Fibroblast of lung (primary cell): Measurements from ENCODE around the gene XYLT1. TPM values are rescaled to one million over a fixed set of nuclear protein-coding genes. Genes with fewer than 3 reads are reported as not detected.

Experiments used
- DNase-seq, 2 donors: peaks; one replicate each; pipeline versions ENCODE4 v3.0.0 to v3.0.0-alpha.2; 2010; ENCODE audit warnings: low read depth in 2 of 2
- H2AFZ ChIP-seq: 2 replicates; pipeline ENCODE4 v1.5.1; 2012; ENCODE audit warnings: low read length, control low read depth, inconsistent platforms
- H3K27ac ChIP-seq: 2 replicates; pipeline ENCODE4 v1.5.1; 2011; ENCODE audit warnings: low read length, control low read depth; ENCODE audit not compliant: insufficient read depth
- H3K27me3 ChIP-seq: 2 replicates; pipeline ENCODE4 v1.5.1; 2011; ENCODE audit warnings: mild to moderate bottlenecking, low read length; ENCODE audit not compliant: control insufficient read depth, insufficient read depth
- H3K36me3 ChIP-seq: 2 replicates; pipeline ENCODE4 v1.5.1; 2011; ENCODE audit warnings: low read length; ENCODE audit not compliant: control insufficient read depth, insufficient read depth
- H3K4me1 ChIP-seq: 2 replicates; pipeline ENCODE4 v1.5.1; 2011; ENCODE audit warnings: low read length; ENCODE audit not compliant: control insufficient read depth, insufficient read depth; ENCODE audit errors: extremely low read depth
- H3K4me2 ChIP-seq: 2 replicates; pipeline ENCODE4 v1.5.1; 2011; ENCODE audit warnings: low read length, control low read depth; ENCODE audit not compliant: insufficient read depth; ENCODE audit errors: extremely low read depth
- H3K4me3 ChIP-seq, 4 experiments: fragments of 200-600 bp in 1 of 4; sonication (generic) in 1 of 4; replicated peaks in 1 of 4; 2 replicates each; pipeline ENCODE4 v1.5.1; 2011 to 2016; ENCODE audit warnings: low read length in 4 of 4, low read depth in 3 of 4, mild to moderate bottlenecking in 3 of 4, control low read depth in 2 of 4, inconsistent platforms in 1 of 4, mixed read lengths in 1 of 4; ENCODE audit not compliant: insufficient read depth in 1 of 4; ENCODE audit errors: control extremely low read depth in 1 of 4
- H3K79me2 ChIP-seq: 2 replicates; pipeline ENCODE4 v1.5.1; 2012; ENCODE audit warnings: mild to moderate bottlenecking, low read length, inconsistent platforms; ENCODE audit not compliant: control insufficient read depth, insufficient read depth
- H3K9ac ChIP-seq: 2 replicates; pipeline ENCODE4 v1.5.1; 2011; ENCODE audit warnings: mild to moderate bottlenecking, low read length, control low read depth; ENCODE audit not compliant: insufficient read depth
- H3K9me3 ChIP-seq: 2 replicates; pipeline ENCODE4 v1.5.1; 2012; ENCODE audit warnings: low read depth, low read length; ENCODE audit not compliant: control insufficient read depth, insufficient read depth
- H4K20me1 ChIP-seq: 2 replicates; pipeline ENCODE4 v1.5.1; 2011; ENCODE audit warnings: low read length; ENCODE audit not compliant: control insufficient read depth, insufficient read depth; ENCODE audit errors: extremely low read depth
- CTCF ChIP-seq, 2 donors: IDR thresholded peaks in 1 of 2; conservative IDR thresholded peaks in 1 of 2; 1 replicate in 1 of 2; 2 replicates in 1 of 2; pipeline ENCODE4 v1.5.1; 2011 to 2012; ENCODE audit warnings: low read length in 2 of 2, control low read depth in 1 of 2, inconsistent platforms in 1 of 2, low read depth in 1 of 2, mild to moderate bottlenecking in 1 of 2
- EZH2 ChIP-seq: IDR thresholded peaks from 2 replicates; pipeline ENCODE4 v1.5.1; 2012; ENCODE audit warnings: low read length, control low read depth, mild to moderate bottlenecking; ENCODE audit errors: missing control alignments
- polyA plus RNA-seq, 2 donors: library from polyadenylated mRNA; depleted of rRNA in 1 of 2; stranded (reverse) in 1 of 2; unstranded in 1 of 2; fragments of >200 nt; gene quantifications; 2 replicates each; pipeline ENCODE4 v1.2.1, GENCODE V29; 2011 to 2012; ENCODE audit warnings: missing spikeins in 1 of 2
- total RNA-seq: library from RNA; depleted of rRNA; stranded (reverse); fragments of >200 nt; gene quantifications from 2 replicates; pipeline ENCODE4 v1.2.1, GENCODE V29; 2014

Gene XYLT1
- total and polyA plus RNA-seq, 2 donors (not counting 1 experiment from before 2014, with no cell fraction given) = 9.3 to 21.8 TPM

- H3K79me2 ChIP-seq = no peaks in the 10 kb centered on the region
- no peak overlapping the region for H2AFZ ChIP-seq
- TF ChIP-seq EZH2 = no peak
- no peak for TF ChIP-seq CTCF (conservative IDR thresholded peaks at IDR 0.05 in 1 of 2, IDR thresholded peaks at IDR 0.05 in 1 of 2; ENCODE audit: low read depth in 1 of 2, low read length in 2 of 2)
- DNase-seq = no peak
- no peak overlapping the region for H3K4me2 ChIP-seq
- no peaks in the 10 kb centered on the region for H3K27me3 ChIP-seq
- no peaks in the 10 kb centered on the region for H3K4me1 ChIP-seq
- no peak overlapping the region for H3K27ac ChIP-seq
- no peak overlapping the region for H3K9ac ChIP-seq
- H3K4me3 ChIP-seq = no peak overlapping the region
- H3K36me3 ChIP-seq = no peaks in the 10 kb centered on the region
- H4K20me1 ChIP-seq = no peaks in the 10 kb centered on the region
- H3K9me3 ChIP-seq = no peaks in the 10 kb centered on the region
Measured at GRCh38 chr16:17281052-17281451, 189.7 kb downstream of the XYLT1 start.

GRCh38 chr16:17278988-17279387 lies 191.8 kb downstream of the XYLT1 start:
- Histone ChIP-seq H3K4me3 (no peak overlapping the region), H3K9me3 (no peaks in the 10 kb centered on the region), H2AFZ (no peak overlapping the region), H3K27me3 (no peaks in the 10 kb centered on the region), H3K27ac (no peak overlapping the region), H3K9ac (no peak overlapping the region), H3K36me3 (no peaks in the 10 kb centered on the region), H3K79me2 (no peaks in the 10 kb centered on the region), H3K4me1 (no peaks in the 10 kb centered on the region), H3K4me2 (no peak overlapping the region), H4K20me1 (no peaks in the 10 kb centered on the region)
- DNase-seq = no peak
- TF ChIP-seq CTCF (conservative IDR thresholded peaks at IDR 0.05 in 1 of 2, IDR thresholded peaks at IDR 0.05 in 1 of 2; ENCODE audit: low read depth in 1 of 2, low read length in 2 of 2) = no peak
- no peak for TF ChIP-seq EZH2

DNA sequence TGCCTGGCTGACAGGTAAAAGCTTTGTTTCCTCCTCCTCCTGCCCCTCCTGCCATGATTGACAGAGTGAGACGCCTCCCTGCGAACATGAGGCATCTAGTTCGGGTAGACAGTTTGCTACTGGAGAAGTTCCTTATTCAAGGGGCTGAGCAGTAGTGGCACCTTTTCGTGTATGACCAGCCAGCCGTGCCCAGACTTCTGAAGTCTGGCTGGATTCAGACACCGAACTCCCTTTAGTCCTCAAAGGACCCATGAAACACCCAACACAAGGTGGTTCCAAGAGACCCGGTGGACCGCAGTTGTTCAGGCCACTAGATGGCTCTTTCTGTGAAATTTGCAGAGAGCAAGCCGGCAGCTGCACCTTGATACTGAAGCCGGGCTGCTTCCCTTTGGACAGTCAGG lies 192.8 kb downstream of the XYLT1 start:
- no peak for TF ChIP-seq EZH2
- TF ChIP-seq CTCF (conservative IDR thresholded peaks at IDR 0.05 in 1 of 2, IDR thresholded peaks at IDR 0.05 in 1 of 2; ENCODE audit: low read depth in 1 of 2, low read length in 2 of 2) = peak; percentile 25 to 36
- H4K20me1 ChIP-seq = no peaks in the 10 kb centered on the region
- no peak overlapping the region for H3K27ac ChIP-seq
- H3K79me2 ChIP-seq = no peaks in the 10 kb centered on the region
- no peak overlapping the region for H2AFZ ChIP-seq
- DNase-seq = peak in 1 of 2 donors; percentile 15
- no peaks in the 10 kb centered on the region for H3K9me3 ChIP-seq
- no peaks in the 10 kb centered on the region for H3K36me3 ChIP-seq
- peaks cover 3% of the 10 kb centered on the region for H3K4me1 ChIP-seq
- H3K4me3 ChIP-seq = no peak overlapping the region
- no peak overlapping the region for H3K9ac ChIP-seq
- H3K4me2 ChIP-seq = no peak overlapping the region
- H3K27me3 ChIP-seq = no peaks in the 10 kb centered on the region
